ENCODE measurements around the gene PRIM2.
"Not testable (repeated sequence)": the region's sequence is repeated elsewhere in the genome, so short reads cannot be mapped to it uniquely, and the experiment has no call there.

Gene PRIM2

GRCh38 chr6:57421503-57421902 lies 104.1 kb downstream of the PRIM2 start:
- Histone ChIP-seq H3K27me3 (ENCODE audit: insufficient read depth, poor library complexity, severe bottlenecking) (no peaks in the 10 kb centered on the region), H3K27ac (replicated peaks) (no peak overlapping the region), H3K4me3 (replicated peaks; ENCODE audit: insufficient read depth, low read length) (no peak overlapping the region)
- TF ChIP-seq CTCF (IDR thresholded peaks at IDR 0.05; ENCODE audit: insufficient read depth, low read length): no peak
- peak; percentile 92 for TF ChIP-seq SPI1 (IDR thresholded peaks at IDR 0.05; ENCODE audit: borderline replicate concordance, low read depth)
- DNase-seq (ENCODE audit: low read depth in 1 of 2, low spot score in 1 of 2): no peak

GRCh38 chr6:57423468-57423867 lies 106.0 kb downstream of the PRIM2 start:
- DNase-seq (ENCODE audit: low read depth in 1 of 2, low spot score in 1 of 2): no peak
- Histone ChIP-seq H3K27me3 (ENCODE audit: insufficient read depth, poor library complexity, severe bottlenecking) (no peaks in the 10 kb centered on the region), H3K27ac (replicated peaks) (no peak overlapping the region), H3K4me3 (replicated peaks; ENCODE audit: insufficient read depth, low read length) (no peak overlapping the region)
- TF ChIP-seq POLR2AphosphoS5 (IDR thresholded peaks at IDR 0.05; ENCODE audit: low read depth) (no peak), SPI1 (IDR thresholded peaks at IDR 0.05; ENCODE audit: borderline replicate concordance, low read depth) (no peak), GABPA (IDR thresholded peaks at IDR 0.05; ENCODE audit: low read depth) (no peak), CTCF (IDR thresholded peaks at IDR 0.05; ENCODE audit: insufficient read depth, low read length) (no peak), REST (IDR thresholded peaks at IDR 0.05; ENCODE audit: insufficient replicate concordance, low read depth) (no peak)

- H3K27ac ChIP-seq (replicated peaks); H3K27me3 ChIP-seq (ENCODE audit: insufficient read depth, poor library complexity, severe bottlenecking); H3K4me3 ChIP-seq (replicated peaks; ENCODE audit: insufficient read depth, low read length); DNase-seq (ENCODE audit: low read depth in 1 of 2, low spot score in 1 of 2): not testable (repeated sequence)
Observed at GRCh38 chr6:57431742-57432141, 114.3 kb downstream of the PRIM2 start.

- Histone ChIP-seq H3K27ac (replicated peaks) (no peak overlapping the region), H3K27me3 (ENCODE audit: insufficient read depth, poor library complexity, severe bottlenecking) (no peaks in the 10 kb centered on the region), H3K4me3 (replicated peaks; ENCODE audit: insufficient read depth, low read length) (no peak overlapping the region)
- DNase-seq (ENCODE audit: low read depth in 1 of 2, low spot score in 1 of 2): no peak
- TF ChIP-seq CTCF (IDR thresholded peaks at IDR 0.05; ENCODE audit: insufficient read depth, low read length): no peak
- TF ChIP-seq GABPA (IDR thresholded peaks at IDR 0.05; ENCODE audit: low read depth): no peak
- no peak for TF ChIP-seq REST (IDR thresholded peaks at IDR 0.05; ENCODE audit: insufficient replicate concordance, low read depth)
- no peak for TF ChIP-seq POLR2AphosphoS5 (IDR thresholded peaks at IDR 0.05; ENCODE audit: low read depth)
- no peak for TF ChIP-seq SPI1 (IDR thresholded peaks at IDR 0.05; ENCODE audit: borderline replicate concordance, low read depth)
Observed at GRCh38 chr6:57432157-57432556, 114.7 kb downstream of the PRIM2 start.
